ENCODE results near the gene FRMD1. TPM values are rescaled to one million over a fixed set of nuclear protein-coding genes. Genes with fewer than 3 reads are reported as not detected.

Gene FRMD1
- total RNA-seq, 1 donor = under 0.01 TPM

- no peak overlapping the region for H3K4me3 ChIP-seq (ENCODE audit: insufficient read depth, low read length)
- H3K27ac ChIP-seq (ENCODE audit: low read depth, low read length) = no peak overlapping the region
- no peaks in the 10 kb centered on the region for H3K9me3 ChIP-seq (ENCODE audit: low read depth, low read length)
- no peak overlapping the region for H3K4me2 ChIP-seq (ENCODE audit: insufficient read depth, low read length)
- no peaks in the 10 kb centered on the region for H3K4me1 ChIP-seq (ENCODE audit: insufficient read depth, low read length)
- no peak overlapping the region for H2AFZ ChIP-seq (ENCODE audit: low read length)
- no peaks in the 10 kb centered on the region for H3K27me3 ChIP-seq (ENCODE audit: insufficient read depth, low read length)
- DNase-seq (ENCODE audit: insufficient read length, low spot score, missing footprints) = no peak
- no peaks in the 10 kb centered on the region for H3K36me3 ChIP-seq (ENCODE audit: insufficient read depth, low read length)
- TF ChIP-seq, protein P1, sequence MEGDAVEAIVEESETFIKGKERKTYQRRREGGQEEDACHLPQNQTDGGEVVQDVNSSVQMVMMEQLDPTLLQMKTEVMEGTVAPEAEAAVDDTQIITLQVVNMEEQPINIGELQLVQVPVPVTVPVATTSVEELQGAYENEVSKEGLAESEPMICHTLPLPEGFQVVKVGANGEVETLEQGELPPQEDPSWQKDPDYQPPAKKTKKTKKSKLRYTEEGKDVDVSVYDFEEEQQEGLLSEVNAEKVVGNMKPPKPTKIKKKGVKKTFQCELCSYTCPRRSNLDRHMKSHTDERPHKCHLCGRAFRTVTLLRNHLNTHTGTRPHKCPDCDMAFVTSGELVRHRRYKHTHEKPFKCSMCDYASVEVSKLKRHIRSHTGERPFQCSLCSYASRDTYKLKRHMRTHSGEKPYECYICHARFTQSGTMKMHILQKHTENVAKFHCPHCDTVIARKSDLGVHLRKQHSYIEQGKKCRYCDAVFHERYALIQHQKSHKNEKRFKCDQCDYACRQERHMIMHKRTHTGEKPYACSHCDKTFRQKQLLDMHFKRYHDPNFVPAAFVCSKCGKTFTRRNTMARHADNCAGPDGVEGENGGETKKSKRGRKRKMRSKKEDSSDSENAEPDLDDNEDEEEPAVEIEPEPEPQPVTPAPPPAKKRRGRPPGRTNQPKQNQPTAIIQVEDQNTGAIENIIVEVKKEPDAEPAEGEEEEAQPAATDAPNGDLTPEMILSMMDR (IDR thresholded peaks at IDR 0.05; ENCODE audit: extremely low read depth, low read depth, low read length) = no peak
- H4K20me1 ChIP-seq (ENCODE audit: insufficient read depth, low read length) = no peaks in the 10 kb centered on the region
- no peaks in the 10 kb centered on the region for H3K79me2 ChIP-seq (ENCODE audit: insufficient read depth, low read length)
These were observed 4.0 kb upstream of the FRMD1 start for GRCh38 chr6:168082860-168083513.

DNA sequence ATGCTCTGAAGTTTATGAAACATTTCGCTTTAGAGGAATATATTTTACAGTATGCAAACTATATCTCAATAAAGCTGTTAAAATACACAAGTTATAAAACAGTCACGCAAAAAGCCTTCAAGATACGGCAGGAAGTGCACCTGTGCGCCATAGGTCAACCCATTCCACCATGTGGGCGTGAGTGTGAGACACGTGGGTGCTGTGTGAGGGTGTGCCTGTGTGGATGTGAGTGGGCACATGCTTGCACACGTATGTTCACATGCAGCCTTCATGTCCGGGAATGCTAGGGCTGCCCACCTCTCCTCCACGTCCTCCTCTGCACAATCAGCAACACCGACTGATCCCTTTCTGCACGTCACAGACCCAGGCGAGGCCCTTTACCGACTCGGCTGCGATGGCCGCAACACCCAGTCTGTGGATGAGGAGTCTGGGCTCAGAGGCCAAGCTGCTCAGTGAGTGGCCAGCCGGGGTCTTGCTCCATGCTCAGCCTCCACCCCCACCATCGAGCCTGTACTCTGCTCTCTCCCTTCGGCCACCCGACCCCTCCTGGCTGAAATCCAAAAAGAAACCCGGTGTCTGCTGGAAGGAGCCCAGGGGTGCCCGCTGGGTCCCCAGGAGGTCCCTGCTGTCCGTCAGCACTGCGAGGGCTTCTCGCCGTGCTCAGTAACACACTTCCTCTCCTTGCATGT, 3.0 kb upstream of the FRMD1 start:
- no peak for DNase-seq (ENCODE audit: insufficient read length, low spot score, missing footprints)
- no peaks in the 10 kb centered on the region for H3K27me3 ChIP-seq (ENCODE audit: insufficient read depth, low read length)
- H3K4me3 ChIP-seq (ENCODE audit: insufficient read depth, low read length) = no peak overlapping the region
- H3K9me3 ChIP-seq (ENCODE audit: low read depth, low read length) = no peaks in the 10 kb centered on the region
- H3K27ac ChIP-seq (ENCODE audit: low read depth, low read length) = no peak overlapping the region
- no peaks in the 10 kb centered on the region for H3K79me2 ChIP-seq (ENCODE audit: insufficient read depth, low read length)
- H3K4me1 ChIP-seq (ENCODE audit: insufficient read depth, low read length) = no peaks in the 10 kb centered on the region
- TF ChIP-seq, protein P1 (IDR thresholded peaks at IDR 0.05; ENCODE audit: extremely low read depth, low read depth, low read length) = no peak
- no peaks in the 10 kb centered on the region for H3K36me3 ChIP-seq (ENCODE audit: insufficient read depth, low read length)
- H2AFZ ChIP-seq (ENCODE audit: low read length) = no peak overlapping the region
- H4K20me1 ChIP-seq (ENCODE audit: insufficient read depth, low read length) = no peaks in the 10 kb centered on the region
- no peak overlapping the region for H3K4me2 ChIP-seq (ENCODE audit: insufficient read depth, low read length)

DNA sequence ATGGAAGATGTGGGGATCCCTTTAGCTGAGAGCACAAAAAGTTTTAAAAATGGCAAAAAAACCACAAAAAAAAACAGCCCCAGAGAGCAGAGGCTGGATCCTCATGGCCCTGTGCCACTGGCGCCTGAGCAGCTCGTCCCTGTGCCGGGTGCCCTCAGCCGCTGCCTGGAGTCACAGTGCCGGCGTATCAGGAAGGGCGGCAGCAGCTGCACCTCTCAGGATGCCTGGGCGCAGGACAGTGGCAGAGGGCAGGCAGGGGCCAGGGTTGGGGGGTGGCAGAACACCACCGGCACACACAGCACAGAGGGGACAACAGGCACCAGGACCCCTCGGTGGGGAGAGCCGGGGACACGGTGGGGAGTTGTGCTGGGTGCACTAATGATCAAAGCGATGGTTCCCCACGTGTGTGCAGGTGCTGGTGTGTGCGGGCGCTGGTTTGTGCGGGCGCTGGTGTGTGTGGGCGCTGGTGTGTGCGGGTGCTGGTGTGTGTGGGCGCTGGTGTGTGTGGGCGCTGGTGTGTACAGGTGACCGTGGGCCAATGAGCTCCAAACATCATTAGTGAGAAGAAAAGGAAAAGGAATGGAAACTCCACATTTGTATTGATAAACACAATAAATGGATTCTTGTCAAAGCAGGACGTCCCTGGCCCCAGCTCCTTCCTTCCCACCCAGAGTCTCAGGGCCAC, 1.5 kb upstream of the FRMD1 start:
- Histone ChIP-seq H3K4me1 (ENCODE audit: insufficient read depth, low read length) (no peaks in the 10 kb centered on the region), H3K9me3 (ENCODE audit: low read depth, low read length) (no peaks in the 10 kb centered on the region), H3K79me2 (ENCODE audit: insufficient read depth, low read length) (no peaks in the 10 kb centered on the region), H4K20me1 (ENCODE audit: insufficient read depth, low read length) (no peaks in the 10 kb centered on the region), H2AFZ (ENCODE audit: low read length) (no peak overlapping the region), H3K4me2 (ENCODE audit: insufficient read depth, low read length) (no peak overlapping the region), H3K36me3 (ENCODE audit: insufficient read depth, low read length) (no peaks in the 10 kb centered on the region), H3K4me3 (ENCODE audit: insufficient read depth, low read length) (no peak overlapping the region), H3K27ac (ENCODE audit: low read depth, low read length) (no peak overlapping the region), H3K27me3 (ENCODE audit: insufficient read depth, low read length) (no peaks in the 10 kb centered on the region)
- TF ChIP-seq, protein P1 (IDR thresholded peaks at IDR 0.05; ENCODE audit: extremely low read depth, low read depth, low read length) = no peak
- no peak for DNase-seq (ENCODE audit: insufficient read length, low spot score, missing footprints)

Measured in osteoblast (primary cell).